Measurements from ENCODE around the gene SH2D2A.

SH2D2A gene

DNA sequence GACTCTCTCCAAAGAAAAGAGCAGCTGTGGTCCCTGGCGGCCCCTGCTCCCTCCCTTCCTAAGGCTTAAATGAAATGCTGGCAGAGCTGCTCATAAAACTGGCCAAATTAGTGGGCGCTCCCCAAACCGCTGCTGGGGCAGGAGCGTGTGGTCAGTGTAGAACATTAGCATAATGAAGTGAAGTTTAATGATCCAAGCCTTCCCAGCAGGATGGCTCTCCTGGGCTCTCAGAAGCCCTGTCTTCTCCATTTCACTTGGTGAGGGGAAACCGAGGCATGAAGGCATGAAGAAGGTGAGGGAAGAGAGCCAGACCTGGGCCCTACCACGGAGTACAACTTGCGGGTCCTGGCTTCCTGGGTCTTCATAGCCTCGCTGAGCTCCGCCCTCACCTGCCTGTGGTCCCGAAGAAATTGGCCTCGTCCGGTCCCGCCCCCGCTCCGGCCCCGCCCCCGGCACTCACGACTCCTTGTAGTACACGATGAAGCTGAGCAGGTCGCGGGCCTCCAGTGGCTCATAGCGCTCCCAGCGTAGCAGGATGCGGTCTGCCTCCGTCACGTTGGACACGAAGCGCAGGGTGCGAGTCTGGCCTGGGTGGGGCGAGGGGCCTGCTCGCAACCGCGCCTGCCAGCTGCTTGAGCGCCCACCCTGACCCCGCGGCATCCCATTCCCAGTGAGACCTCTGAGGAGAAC, 32.0 kb upstream of the SH2D2A start:
- peak; percentile 38 to 62 (median 51) for DNase-seq (ENCODE audit: low read depth in 2 of 3, low spot score in 1 of 3)

DNA sequence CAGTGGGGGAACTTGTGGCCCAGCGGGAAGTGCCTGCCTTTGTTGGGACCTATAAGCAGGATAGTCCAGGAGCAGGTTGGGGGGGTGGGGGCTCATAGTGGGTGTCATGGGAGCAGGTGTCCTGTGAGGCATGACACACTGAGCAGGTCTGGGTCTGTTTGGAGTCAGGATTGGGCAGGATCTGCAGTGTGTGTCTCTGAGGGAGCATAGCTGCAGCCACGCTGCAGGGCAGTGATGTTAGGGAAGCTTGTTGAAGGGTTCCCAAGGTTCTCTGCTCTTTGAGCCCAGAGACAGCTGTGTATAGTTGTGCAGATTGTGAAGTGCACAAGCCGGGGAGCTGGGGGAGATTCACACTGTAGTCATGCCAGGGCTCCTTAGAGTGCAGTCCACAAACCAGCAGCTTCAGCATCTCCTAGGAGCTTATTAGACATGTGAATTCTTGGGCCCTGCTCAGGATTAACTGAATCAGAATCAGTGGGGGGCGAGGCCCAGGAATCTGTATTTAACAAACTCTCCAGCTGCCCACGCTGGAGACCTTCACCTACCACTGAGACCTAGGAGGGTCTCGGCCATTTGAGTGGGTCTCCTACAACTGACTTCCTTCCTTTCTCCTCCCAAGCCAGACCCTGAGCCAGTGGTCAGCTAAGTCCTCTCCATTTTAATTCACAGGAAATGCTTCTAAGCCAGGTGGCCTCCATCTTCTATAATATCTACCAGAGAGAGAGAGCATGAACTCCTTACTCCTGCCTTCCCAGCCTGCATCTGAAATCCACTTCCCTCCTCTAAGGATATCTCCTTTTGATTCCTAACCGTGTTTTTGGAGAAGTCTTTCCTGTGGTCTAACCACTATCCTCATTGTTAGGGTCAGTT, 31.2 kb upstream of the SH2D2A start:
- no peak for DNase-seq (ENCODE audit: low read depth in 2 of 3, low spot score in 1 of 3)

GRCh38 chr1:156846643-156847042, 30.0 kb upstream of the SH2D2A start:
- no peak for DNase-seq (ENCODE audit: low read depth in 2 of 3, low spot score in 1 of 3)

DNA sequence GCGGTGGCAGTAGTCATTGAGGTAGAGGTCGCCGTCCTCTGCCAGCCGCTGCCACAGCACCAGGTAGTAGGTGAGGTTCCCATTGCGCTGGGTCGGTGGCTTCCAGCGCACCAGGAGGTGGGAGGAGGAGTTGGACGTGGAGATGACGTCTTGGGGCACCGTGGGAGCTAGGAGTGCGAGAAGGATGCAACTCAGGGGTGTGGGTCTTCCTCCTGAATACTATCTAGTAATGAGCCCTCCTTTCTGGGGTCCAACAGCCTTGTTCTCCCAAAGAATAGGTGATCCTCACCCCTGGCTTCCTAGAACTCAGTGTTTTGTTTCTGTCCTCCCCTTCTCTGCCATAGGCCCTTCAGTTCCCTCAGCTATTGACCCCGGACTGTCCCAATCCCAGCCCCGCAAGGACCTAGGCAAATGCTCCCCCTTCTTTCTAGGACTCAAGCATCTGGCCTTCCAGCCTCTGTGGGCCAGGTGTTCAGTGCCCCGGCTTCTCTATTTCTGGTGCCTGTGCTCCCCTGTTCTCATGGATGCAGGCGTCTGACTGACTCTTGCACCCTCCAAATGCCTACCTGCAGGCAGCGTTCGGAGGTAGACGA, 29.4 kb upstream of the SH2D2A start:
- no peak for DNase-seq (ENCODE audit: low read depth in 2 of 3, low spot score in 1 of 3)

GRCh38 chr1:156845055-156845952, 28.7 kb upstream of the SH2D2A start:
- DNase-seq (ENCODE audit: low read depth in 2 of 3, low spot score in 1 of 3) = peak in 1 of 3 donors; percentile 31

DNA sequence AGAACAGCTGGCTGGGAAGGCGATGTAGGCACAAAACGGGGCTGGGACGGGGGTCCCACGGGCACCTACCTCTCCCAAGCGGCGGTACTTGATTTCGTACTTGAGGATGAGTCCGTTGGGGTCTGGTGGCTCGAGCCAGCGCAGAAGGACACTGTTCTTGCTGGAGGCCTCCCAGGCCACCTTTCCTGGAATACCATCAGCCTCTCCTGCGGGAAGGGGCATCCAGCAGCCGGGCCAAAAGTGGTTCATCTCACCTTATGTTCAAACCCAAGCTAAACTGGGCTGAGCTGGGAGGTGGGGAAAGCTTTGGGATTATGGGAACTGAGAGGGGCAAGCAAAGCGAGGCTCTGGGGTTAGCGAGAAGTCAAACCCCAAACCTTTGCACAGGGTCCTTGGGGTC, 28.0 kb upstream of the SH2D2A start:
- no peak for DNase-seq (ENCODE audit: low read depth in 2 of 3, low spot score in 1 of 3)

GRCh38 chr1:156844102-156844501, 27.5 kb upstream of the SH2D2A start:
- DNase-seq (ENCODE audit: low read depth in 2 of 3, low spot score in 1 of 3) = no peak

- DNase-seq (ENCODE audit: low read depth in 2 of 3, low spot score in 1 of 3) = no peak
These were observed 26.1 kb upstream of the SH2D2A start for GRCh38 chr1:156842618-156843300.

DNA sequence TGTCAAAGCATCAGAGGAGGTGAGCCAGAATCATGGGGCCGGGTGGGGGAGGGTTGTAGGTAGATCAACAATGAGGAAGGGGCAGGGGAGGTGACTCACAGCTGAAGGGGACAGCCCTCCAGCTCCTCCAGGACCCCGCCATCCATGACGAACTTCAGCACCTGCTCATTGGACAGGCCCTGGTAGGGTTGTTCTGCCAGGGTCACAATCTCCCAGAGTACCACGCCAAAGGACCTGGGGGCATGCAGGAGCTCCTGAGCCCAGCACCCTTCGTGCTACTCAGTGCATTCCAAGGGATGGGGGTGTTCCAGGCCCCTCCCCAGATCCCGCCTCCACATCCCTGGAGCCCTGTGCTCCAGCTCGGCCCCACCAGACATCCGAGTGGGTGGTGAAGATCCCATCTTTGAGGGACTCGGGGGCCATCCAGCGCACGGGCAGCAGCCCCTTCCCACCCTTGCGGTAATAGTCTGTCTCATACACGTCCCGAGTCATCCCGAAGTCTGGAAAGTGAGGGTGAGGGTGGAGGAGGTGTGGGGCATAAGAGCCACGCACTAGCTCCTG, 24.7 kb upstream of the SH2D2A start:
- no peak for DNase-seq (ENCODE audit: low read depth in 2 of 3, low spot score in 1 of 3)

- DNase-seq (ENCODE audit: low read depth in 2 of 3, low spot score in 1 of 3) = no peak
These were observed 24.2 kb upstream of the SH2D2A start for GRCh38 chr1:156840898-156841279.

DNA sequence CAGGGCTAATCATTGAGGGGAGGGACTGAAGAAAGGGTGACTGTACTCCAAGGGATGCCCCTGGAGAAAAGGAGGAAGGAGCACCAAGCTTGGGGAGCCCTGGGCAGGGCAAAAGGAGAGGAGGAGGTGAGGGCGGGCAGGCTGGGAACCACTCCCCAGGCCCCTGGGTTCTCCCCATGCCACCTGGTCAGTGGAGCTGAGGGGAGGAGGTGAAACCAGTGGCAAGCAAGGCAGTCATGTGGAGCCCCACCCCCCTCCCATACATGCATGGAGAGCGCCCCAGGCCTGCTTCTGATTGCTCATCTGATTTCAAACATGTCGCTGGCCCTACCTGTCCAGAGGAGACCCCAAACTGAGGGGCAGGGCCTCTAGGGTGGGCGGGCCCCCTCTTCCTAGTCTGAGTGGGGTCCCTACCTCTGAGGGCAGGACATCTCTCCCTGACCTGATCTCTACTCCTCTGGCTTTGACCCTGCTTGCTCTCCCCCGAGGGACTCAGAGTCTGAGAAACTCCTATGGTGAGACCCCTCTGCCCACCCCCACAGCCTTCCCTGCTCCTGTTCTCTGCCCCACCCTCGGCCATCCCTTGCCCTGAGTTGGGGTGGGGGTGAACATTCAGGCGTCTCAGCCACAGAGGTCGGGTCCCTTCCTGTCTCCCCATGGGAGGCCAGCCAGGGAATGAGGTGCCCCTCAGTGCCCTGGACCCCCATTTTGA, 23.7 kb upstream of the SH2D2A start:
- no peak for DNase-seq (ENCODE audit: low read depth in 2 of 3, low spot score in 1 of 3)

- DNase-seq (ENCODE audit: low read depth in 2 of 3, low spot score in 1 of 3) = no peak
These were observed 22.9 kb upstream of the SH2D2A start for GRCh38 chr1:156839426-156840109.

DNA sequence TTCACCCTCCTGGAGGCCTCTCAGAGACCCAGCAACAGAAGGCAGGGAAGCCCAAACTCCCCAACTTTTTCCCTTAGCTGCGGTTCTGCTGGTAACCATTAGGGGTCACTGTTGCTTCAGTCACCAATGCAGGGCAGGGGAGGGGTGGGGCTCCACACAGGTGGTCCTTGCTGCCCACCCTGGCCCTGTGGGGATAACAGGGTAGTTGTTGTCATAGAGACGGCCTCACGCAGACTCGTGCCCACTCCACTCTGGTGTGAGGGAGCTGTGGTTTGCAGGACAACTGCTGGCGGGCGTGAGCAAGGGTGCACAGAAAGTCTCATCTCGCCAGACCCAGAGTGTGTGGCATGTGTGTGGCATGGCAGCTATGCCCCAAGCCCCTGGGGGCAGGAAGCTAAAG, 22.3 kb upstream of the SH2D2A start:
- DNase-seq (ENCODE audit: low read depth in 2 of 3, low spot score in 1 of 3) = peak in 1 of 3 donors; percentile 61

DNA sequence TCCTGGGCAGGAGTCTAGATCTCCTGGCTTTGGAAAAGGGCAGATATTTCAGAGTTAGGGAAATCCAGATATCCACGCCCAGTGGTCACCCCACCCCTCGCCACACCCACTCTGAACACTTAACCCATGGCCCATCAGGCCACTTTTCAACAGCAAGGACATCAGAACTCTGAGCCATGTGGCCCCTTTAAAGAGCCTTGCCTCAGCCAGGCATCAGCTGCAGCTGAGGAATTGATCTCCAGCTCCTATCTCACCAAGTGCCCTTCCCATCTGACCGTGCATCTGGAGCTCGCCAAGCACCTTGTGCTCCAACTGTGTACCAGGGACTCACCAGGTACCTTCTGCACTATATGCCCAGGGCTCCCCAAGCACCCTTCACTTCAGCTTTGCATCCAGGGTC, 20.2 kb upstream of the SH2D2A start:
- no peak for DNase-seq (ENCODE audit: low read depth in 2 of 3, low spot score in 1 of 3)

DNA sequence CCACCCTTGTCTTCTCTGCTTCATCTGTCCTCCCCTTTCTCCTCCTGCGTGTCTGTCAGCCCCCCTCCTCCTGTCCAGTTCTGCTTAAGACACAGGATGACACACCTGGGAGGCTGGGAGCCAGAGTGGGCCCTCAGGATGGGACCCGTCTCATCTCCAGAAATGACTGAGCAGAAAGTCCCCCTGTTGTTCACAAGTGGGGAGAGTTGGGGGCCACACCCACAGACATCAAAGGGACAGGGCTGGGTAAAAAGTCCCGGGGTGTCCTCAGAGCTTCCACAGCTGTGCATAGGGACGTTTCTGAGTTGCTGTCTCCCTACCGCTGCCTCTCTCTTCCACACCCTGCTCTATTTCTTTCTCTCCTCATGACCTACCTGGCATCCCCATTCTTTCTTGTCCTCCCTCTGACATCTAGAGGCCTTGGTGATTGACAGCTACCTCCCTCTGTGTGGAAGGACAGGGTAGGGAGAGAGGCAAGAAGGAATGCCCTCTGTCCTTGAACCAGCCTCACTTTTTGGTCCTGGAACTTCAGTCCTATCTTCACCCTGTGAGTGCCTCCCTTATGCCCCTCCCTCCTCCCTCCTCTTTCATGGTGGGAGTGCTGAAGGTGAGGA, 19.5 kb upstream of the SH2D2A start:
- DNase-seq (ENCODE audit: low read depth in 2 of 3, low spot score in 1 of 3) = no peak

DNA sequence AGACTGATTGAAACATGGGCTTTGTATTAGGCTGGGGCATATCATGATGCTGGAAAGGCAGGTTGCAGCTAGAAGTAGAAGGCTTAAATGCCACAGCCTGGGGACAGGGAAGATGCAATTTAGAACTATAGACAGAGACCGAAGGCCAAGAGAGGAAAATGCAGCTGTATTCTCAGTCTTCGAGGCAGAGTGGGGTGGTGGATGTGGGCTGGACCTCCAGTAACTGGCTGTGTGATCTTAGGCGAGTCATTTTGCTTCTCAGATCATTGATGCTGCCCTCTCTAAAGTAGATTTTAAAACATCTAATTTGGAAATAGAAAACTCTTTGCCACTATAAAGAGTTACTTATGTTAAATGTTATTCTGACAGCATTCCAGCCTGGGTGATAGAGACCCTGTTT, 17.7 kb upstream of the SH2D2A start:
- no peak for DNase-seq (ENCODE audit: low read depth in 2 of 3, low spot score in 1 of 3)

DNA sequence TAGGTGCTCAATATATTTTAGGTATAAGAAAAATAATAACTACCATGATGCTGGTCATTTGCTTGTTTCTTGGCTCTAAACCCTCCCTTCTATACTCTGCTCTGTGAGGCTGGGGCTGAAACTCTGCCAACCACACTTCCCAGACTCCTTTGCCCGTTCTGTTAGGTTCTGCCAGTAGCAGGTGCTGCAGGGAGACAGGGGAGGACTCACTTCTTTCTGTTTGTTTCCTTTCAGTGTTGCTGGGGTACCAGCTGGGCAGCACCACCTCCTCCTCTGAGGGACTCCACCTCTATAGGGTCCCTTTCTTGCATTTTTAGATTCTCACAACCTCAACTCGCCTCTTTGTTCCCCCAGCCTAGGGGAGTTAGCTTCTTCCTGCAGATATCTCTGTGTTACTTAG, 17.0 kb upstream of the SH2D2A start:
- no peak for DNase-seq (ENCODE audit: low read depth in 2 of 3, low spot score in 1 of 3)

DNA sequence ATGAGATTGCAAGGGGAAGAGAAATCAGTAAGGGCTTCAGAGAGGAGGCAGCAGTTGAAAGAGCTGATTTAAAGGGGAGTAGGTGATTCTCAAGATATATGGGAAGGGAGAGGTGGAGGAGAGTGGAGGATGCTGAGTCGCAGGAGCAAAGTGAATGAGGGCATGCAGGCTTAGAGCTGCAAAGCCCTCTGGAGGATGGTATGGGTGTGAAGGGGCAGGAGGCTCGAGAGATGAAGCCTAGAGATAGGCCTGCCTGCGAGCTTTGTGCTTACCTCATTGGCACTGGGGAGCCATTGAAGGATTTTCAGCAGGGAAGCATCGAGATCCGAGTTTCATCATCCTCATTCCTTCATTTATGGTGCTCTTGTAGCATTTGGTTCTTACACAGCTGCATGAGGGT, 15.8 kb upstream of the SH2D2A start:
- DNase-seq (ENCODE audit: low read depth in 2 of 3, low spot score in 1 of 3) = no peak
